Endothelial cell of umbilical vein (primary cell): ENCODE measurements around the gene PUS10. TPM values are rescaled to one million over a fixed set of nuclear protein-coding genes. Genes with fewer than 3 reads are reported as not detected.

Source experiments
- BruUV-seq: library from RNA; stranded (reverse); fragments of 400-500 nt; replicated peaks from 2 replicates; lab custom pipeline; 2021; lab: Mats Ljungman, UMichigan
- CTCF ChIA-PET: fragments of 300-600, 350-600 bp; sonication (Branson Sonifier 250); formaldehyde crosslinking; loops from one replicate; lab custom pipeline; 2021; ENCODE audit warnings: antibody characterized with exemption, inconsistent platforms; lab: Charles Lee
- POLR2A ChIA-PET: fragments of 300-600, 350-600 bp; sonication (Branson Sonifier 250); formaldehyde crosslinking; loops from one replicate; lab custom pipeline; 2021; ENCODE audit warnings: antibody characterized with exemption, inconsistent platforms; lab: Charles Lee
- DNase-seq: peaks from one replicate; pipeline ENCODE4 v3.0.0-alpha.2; 2011; ENCODE audit warnings: low read depth, low spot score
- FAIRE-seq: peaks from 2 replicates; lab custom pipeline; 2011; peaks lifted over from hg19 to GRCh38; lab: Jason Lieb, UNC
- H2AFZ ChIP-seq: 2 replicates; pipeline ENCODE4 v1.6.0; 2012; ENCODE audit warnings: low read depth, low read length, control low read depth, inconsistent platforms
- H3K27ac ChIP-seq: 2 replicates; pipeline ENCODE4 v1.5.1; 2011; ENCODE audit warnings: low read depth, mild to moderate bottlenecking, control low read depth, low read length, moderate library complexity; ENCODE audit not compliant: insufficient read depth
- H3K27me3 ChIP-seq, 2 experiments: 2 replicates each; pipeline versions ENCODE4 v1.6.0 to v1.6.1; 2011; ENCODE audit warnings: low read length in 2 of 2, mixed read lengths in 1 of 2; ENCODE audit not compliant: control insufficient read depth in 2 of 2, insufficient read depth in 2 of 2
- H3K36me3 ChIP-seq, 2 experiments: 2 replicates in 1 of 2; 3 replicates in 1 of 2; pipeline ENCODE4 v1.5.1; 2011; ENCODE audit warnings: low read length in 2 of 2, mild to moderate bottlenecking in 1 of 2, moderate library complexity in 1 of 2; ENCODE audit not compliant: control insufficient read depth in 2 of 2, insufficient read depth in 2 of 2; ENCODE audit errors: extremely low read depth in 1 of 2
- H3K4me1 ChIP-seq: 3 replicates; pipeline ENCODE4 v1.5.1; 2011; ENCODE audit warnings: mild to moderate bottlenecking, low read length; ENCODE audit not compliant: control insufficient read depth, insufficient read depth; ENCODE audit errors: extremely low read depth
- H3K4me2 ChIP-seq: 2 replicates; pipeline ENCODE4 v1.6.1; 2011; ENCODE audit warnings: low read length, control low read depth, mixed read lengths; ENCODE audit not compliant: insufficient read depth
- H3K4me3 ChIP-seq, 3 experiments: fragments of 200-600 bp in 1 of 3; sonication (generic), shearing (Covaris generic) in 1 of 3; replicated peaks in 1 of 3; 2 replicates each; pipeline ENCODE4 v1.5.1; 2011 to 2016; ENCODE audit warnings: control low read depth in 3 of 3, low read length in 3 of 3, mild to moderate bottlenecking in 2 of 3, inconsistent platforms in 1 of 3, low read depth in 1 of 3, moderate library complexity in 1 of 3; ENCODE audit not compliant: insufficient read depth in 1 of 3
- H3K79me2 ChIP-seq: 2 replicates; pipeline ENCODE4 v1.6.0; 2012; ENCODE audit warnings: low read length, inconsistent platforms; ENCODE audit not compliant: control insufficient read depth, insufficient read depth
- H3K9ac ChIP-seq: replicated peaks from 2 replicates; pipeline ENCODE3; 2011; ENCODE audit warnings: low read length, control low read depth; ENCODE audit not compliant: insufficient read depth; ENCODE audit errors: extremely low read depth
- H3K9me1 ChIP-seq: replicated peaks from 3 replicates; pipeline ENCODE4 v1.6.0; 2011; ENCODE audit warnings: mild to moderate bottlenecking, low read length; ENCODE audit not compliant: control insufficient read depth, insufficient read depth; ENCODE audit errors: extremely low read depth
- H3K9me3 ChIP-seq: replicated peaks from 2 replicates; pipeline ENCODE4 v1.5.1; 2012; ENCODE audit warnings: low read length, inconsistent platforms; ENCODE audit not compliant: control insufficient read depth, insufficient read depth
- H4K20me1 ChIP-seq: replicated peaks from 2 replicates; pipeline ENCODE3; 2011; ENCODE audit warnings: mild to moderate bottlenecking, low read length; ENCODE audit not compliant: control insufficient read depth, insufficient read depth; ENCODE audit errors: extremely low read depth
- CTCF ChIP-seq, 2 donors: IDR thresholded peaks; 1 replicate in 1 of 2; 2 replicates in 1 of 2; pipeline ENCODE4 v1.5.1; 2011; ENCODE audit warnings: low read length in 2 of 2, mild to moderate bottlenecking in 2 of 2, moderate library complexity in 2 of 2, control low read depth in 1 of 2, inconsistent platforms in 1 of 2, low read depth in 1 of 2; ENCODE audit not compliant: insufficient read depth in 1 of 2; ENCODE audit errors: extremely low read depth in 1 of 2
- EZH2 ChIP-seq: IDR thresholded peaks from 2 replicates; pipeline ENCODE4 v1.6.1; 2012; ENCODE audit warnings: borderline replicate concordance, low read depth, mild to moderate bottlenecking, moderate library complexity, low read length, inconsistent platforms; ENCODE audit not compliant: severe bottlenecking
- FOS ChIP-seq: IDR thresholded peaks from 2 replicates; pipeline ENCODE4 v1.6.1; 2011; ENCODE audit warnings: mild to moderate bottlenecking, low read length, moderate library complexity, borderline replicate concordance; ENCODE audit not compliant: insufficient read depth
- GATA2 ChIP-seq: IDR thresholded peaks from 2 replicates; pipeline ENCODE4 v1.7.0; 2011; ENCODE audit warnings: low read depth, mild to moderate bottlenecking, moderate library complexity, mixed read lengths, low read length; ENCODE audit not compliant: insufficient read length, insufficient read depth
- JUN ChIP-seq: IDR thresholded peaks from 2 replicates; pipeline ENCODE4 v1.6.1; 2011; ENCODE audit warnings: borderline replicate concordance, low read depth; ENCODE audit not compliant: insufficient read length, insufficient read depth
- MAX ChIP-seq: IDR thresholded peaks from 2 replicates; pipeline ENCODE4 v1.6.1; 2011; ENCODE audit not compliant: insufficient read depth, insufficient read length
- MYC ChIP-seq: IDR thresholded peaks from one replicate; pipeline ENCODE4 v1.6.1; 2011; ENCODE audit warnings: mild to moderate bottlenecking, low read depth, low read length
- POLR2A ChIP-seq: IDR thresholded peaks from 2 replicates; pipeline ENCODE4 v1.6.1; 2012; ENCODE audit warnings: low read depth, mild to moderate bottlenecking, control low read depth, low read length
- POLR2AphosphoS5 ChIP-seq: IDR thresholded peaks from 2 replicates; pipeline ENCODE4 v1.6.1; 2012; ENCODE audit warnings: low read depth, mild to moderate bottlenecking, control low read depth, low read length, moderate library complexity; ENCODE audit not compliant: insufficient read depth
- dilution Hi-C: fragments of 300-500 bp; cut with MboI; formaldehyde crosslinking; loops from one replicate; pipeline ENCODE4 v1.15.0; 2019; ENCODE audit warnings: low sequenced_read_pairs; ENCODE audit not compliant: extremely low pct_ligation_motif_present
- intact Hi-C: fragments of 100-400 bp; cut with micrococcal nuclease; formaldehyde crosslinking; loops from one replicate; pipeline ENCODE4 v1.10.0; 2022
- polyA plus RNA-seq, 4 experiments: library from polyadenylated mRNA; depleted of rRNA in 3 of 4; stranded (reverse) in 3 of 4; unstranded in 1 of 4; fragments of >200 nt; gene quantifications; 2 replicates each; pipeline versions ENCODE4 v1.2.1 to v1.2.3, GENCODE V29; 2011 to 2012; ENCODE audit warnings: missing spikeins in 1 of 4
- total RNA-seq: library from RNA; stranded (reverse); gene quantifications from 2 replicates; pipeline ENCODE4 v1.2.3, GENCODE V29; 2021

Gene PUS10
- total and polyA plus RNA-seq, 2 donors (not counting 3 experiments of a cell fraction or from before 2014, with no cell fraction given) = 3.7 to 10.3 TPM

- Histone ChIP-seq H4K20me1 (no peaks in the 10 kb centered on the region), H2AFZ (no peak overlapping the region), H3K4me1 (no peaks in the 10 kb centered on the region), H3K9ac (no peak overlapping the region), H3K36me3 (no peaks in the 10 kb centered on the region), H3K27me3 (no peaks in the 10 kb centered on the region), H3K4me2 (no peak overlapping the region), H3K4me3 (no peak overlapping the region), H3K9me3 (no peaks in the 10 kb centered on the region), H3K9me1 (no peaks in the 10 kb centered on the region), H3K27ac (no peak overlapping the region), H3K79me2 (no peaks in the 10 kb centered on the region)
- intact Hi-C loops (no loop called here), dilution Hi-C loops (no loop called here)
- POLR2A ChIA-PET = no interaction called here
- no peak for FAIRE-seq
- BruUV-seq = no TSS peak
- DNase-seq = peak; percentile 8
- TF ChIP-seq JUN = no peak
- no peak for TF ChIP-seq MAX
- no peak for TF ChIP-seq FOS
- TF ChIP-seq EZH2 = no peak
- no peak for TF ChIP-seq CTCF (IDR thresholded peaks at IDR 0.05; ENCODE audit: extremely low read depth in 1 of 2, insufficient read depth in 1 of 2, low read depth in 1 of 2, low read length in 2 of 2)
- no peak for TF ChIP-seq POLR2AphosphoS5
- TF ChIP-seq POLR2A = no peak
- no peak for TF ChIP-seq MYC
- no peak for TF ChIP-seq GATA2
- CTCF ChIA-PET = interaction anchor here (3.3 kb wide), 1 partner anchor 52 kb away, joined by 12 read pairs; no protein-coding TSS in a partner anchor
Observed at GRCh38 chr2:60947056-60947455, 71.0 kb downstream of the PUS10 start.
